Measurements from ENCODE around the gene GMDS.

Gene GMDS

DNA sequence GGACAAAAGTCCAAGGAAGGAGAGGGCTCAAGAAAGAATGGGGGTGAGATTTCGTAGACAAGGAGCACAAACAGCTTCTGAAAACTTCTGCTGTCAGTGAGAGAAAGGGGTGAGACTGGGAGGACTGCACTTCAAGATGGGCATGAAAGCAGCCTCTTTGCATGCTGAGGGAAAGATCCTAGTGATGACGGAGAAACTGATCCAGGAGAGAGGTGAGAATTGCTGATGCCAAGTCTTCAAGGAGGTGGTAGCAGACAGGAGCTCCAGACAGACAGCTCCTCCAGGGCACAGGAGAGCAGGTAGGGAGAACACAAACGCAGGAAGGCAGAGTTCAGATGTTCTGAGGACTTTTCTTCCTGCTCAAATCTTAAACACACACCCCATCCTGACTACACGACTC is 303.9 kb downstream of the GMDS start:
- H3K4me3 Mint-ChIP-seq, result no peak overlapping the region

GRCh38 chr6:1940381-1940780 is 305.0 kb downstream of the GMDS start:
- DNase-seq (no peak), ATAC-seq (no peak)
- peaks cover 26% of the 10 kb centered on the region for H3K36me3 Mint-ChIP-seq (ENCODE audit: low read depth)
- no peaks in the 10 kb centered on the region for H3K27me3 Mint-ChIP-seq
- H3K4me3 Mint-ChIP-seq, result no peak overlapping the region
- H3K9me3 Mint-ChIP-seq, result peaks cover 17% of the 10 kb centered on the region
- H3K4me1 Mint-ChIP-seq, result no peaks in the 10 kb centered on the region
- H3K27ac Mint-ChIP-seq, result no peak overlapping the region

More for the DNA sequence above, 303.9 kb downstream of the GMDS start:
- H3K4me1 Mint-ChIP-seq, result no peaks in the 10 kb centered on the region
- H3K9me3 Mint-ChIP-seq, result peaks cover 12% of the 10 kb centered on the region
- no peak overlapping the region for H3K27ac Mint-ChIP-seq
- H3K36me3 Mint-ChIP-seq (ENCODE audit: low read depth), result peaks cover 19% of the 10 kb centered on the region
- no peaks in the 10 kb centered on the region for H3K27me3 Mint-ChIP-seq
- DNase-seq (no peak), ATAC-seq (no peak)

DNA sequence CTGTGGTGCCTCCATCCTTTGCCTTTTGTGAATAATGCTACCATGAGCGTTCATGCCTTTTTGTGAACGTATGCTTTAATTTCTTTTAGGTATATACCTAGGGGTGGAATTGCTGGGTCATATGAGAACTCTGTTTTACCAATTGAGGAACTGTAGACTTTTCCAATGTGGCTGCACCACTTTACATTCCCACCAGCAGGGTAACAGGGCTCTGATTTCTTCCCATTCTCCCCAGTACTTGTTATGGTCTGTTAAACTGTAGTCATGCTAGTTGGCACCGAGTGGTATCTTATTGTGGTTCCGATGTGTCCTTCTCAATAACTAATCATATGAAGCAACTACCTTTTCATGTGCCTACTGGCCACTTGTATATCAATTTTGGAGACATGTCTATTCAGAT is 312.1 kb downstream of the GMDS start:
- H3K4me1 Mint-ChIP-seq, result no peaks in the 10 kb centered on the region
- H3K9me3 Mint-ChIP-seq, result peaks cover 17% of the 10 kb centered on the region
- peaks cover 43% of the 10 kb centered on the region for H3K36me3 Mint-ChIP-seq (ENCODE audit: low read depth)
- no peak overlapping the region for H3K27ac Mint-ChIP-seq
- no peaks in the 10 kb centered on the region for H3K27me3 Mint-ChIP-seq
- no peak overlapping the region for H3K4me3 Mint-ChIP-seq
- ATAC-seq, result no peak
- no peak for DNase-seq

GRCh38 chr6:1931817-1932216 is 313.6 kb downstream of the GMDS start:
- no peaks in the 10 kb centered on the region for H3K4me1 Mint-ChIP-seq
- no peak overlapping the region for H3K4me3 Mint-ChIP-seq
- peaks cover 39% of the 10 kb centered on the region for H3K36me3 Mint-ChIP-seq (ENCODE audit: low read depth)
- H3K27ac Mint-ChIP-seq, result no peak overlapping the region
- H3K27me3 Mint-ChIP-seq, result no peaks in the 10 kb centered on the region
- ATAC-seq, result no peak
- peaks cover 15% of the 10 kb centered on the region for H3K9me3 Mint-ChIP-seq
- no peak for DNase-seq

- H3K27ac Mint-ChIP-seq, result no peak overlapping the region
- DNase-seq, result no peak
- H3K4me1 Mint-ChIP-seq, result no peaks in the 10 kb centered on the region
- no peaks in the 10 kb centered on the region for H3K27me3 Mint-ChIP-seq
- H3K4me3 Mint-ChIP-seq, result no peak overlapping the region
- H3K9me3 Mint-ChIP-seq, result peaks cover 10% of the 10 kb centered on the region
- ATAC-seq, result no peak
- peaks cover 30% of the 10 kb centered on the region for H3K36me3 Mint-ChIP-seq (ENCODE audit: low read depth)
Measured at GRCh38 chr6:1930356-1930755, 315.0 kb downstream of the GMDS start.

GRCh38 chr6:1929931-1930330 is 315.5 kb downstream of the GMDS start:
- peaks cover 9% of the 10 kb centered on the region for H3K9me3 Mint-ChIP-seq
- no peak for DNase-seq
- no peak for ATAC-seq
- H3K36me3 Mint-ChIP-seq (ENCODE audit: low read depth), result peaks cover 29% of the 10 kb centered on the region
- no peak overlapping the region for H3K4me3 Mint-ChIP-seq
- H3K27ac Mint-ChIP-seq, result no peak overlapping the region
- no peaks in the 10 kb centered on the region for H3K27me3 Mint-ChIP-seq
- no peaks in the 10 kb centered on the region for H3K4me1 Mint-ChIP-seq

DNA sequence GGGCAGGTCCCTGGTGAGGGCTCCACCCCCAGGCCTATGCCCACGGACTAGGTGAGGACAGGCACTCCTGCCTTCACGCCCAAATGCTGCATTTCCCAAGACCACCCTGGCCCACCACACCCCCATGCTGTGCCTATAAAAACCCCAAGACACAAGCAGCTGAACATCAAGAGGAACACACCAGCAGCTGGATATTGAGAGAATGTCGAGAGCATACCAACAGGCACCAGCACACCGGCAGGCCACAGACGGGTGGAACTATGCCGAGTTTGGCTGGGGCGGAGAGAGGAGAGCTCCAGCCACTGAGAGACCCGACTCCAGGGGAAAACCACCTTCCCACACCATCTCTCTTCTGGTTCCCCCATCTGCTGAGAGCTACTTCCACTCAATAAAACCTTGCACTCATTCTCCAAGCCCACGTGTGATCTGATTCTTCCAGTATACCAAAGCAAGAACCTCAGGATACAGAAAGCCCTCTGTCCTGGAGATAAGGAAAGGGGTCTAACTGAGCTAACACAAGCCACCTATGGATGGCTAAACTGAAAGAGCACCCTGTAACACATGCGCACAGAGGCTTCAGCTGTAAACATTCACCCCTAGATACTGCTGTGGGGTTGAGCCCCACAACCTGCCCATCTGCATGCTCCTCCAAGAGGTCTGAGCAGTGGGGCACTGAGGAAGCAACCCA is 319.5 kb downstream of the GMDS start:
- Mint-ChIP-seq H3K4me3 (no peak overlapping the region), H3K36me3 (ENCODE audit: low read depth) (peaks cover 17% of the 10 kb centered on the region), H3K4me1 (no peaks in the 10 kb centered on the region), H3K9me3 (no peaks in the 10 kb centered on the region), H3K27ac (no peak overlapping the region), H3K27me3 (no peaks in the 10 kb centered on the region)
- ATAC-seq, result no peak
- no peak for DNase-seq

DNA sequence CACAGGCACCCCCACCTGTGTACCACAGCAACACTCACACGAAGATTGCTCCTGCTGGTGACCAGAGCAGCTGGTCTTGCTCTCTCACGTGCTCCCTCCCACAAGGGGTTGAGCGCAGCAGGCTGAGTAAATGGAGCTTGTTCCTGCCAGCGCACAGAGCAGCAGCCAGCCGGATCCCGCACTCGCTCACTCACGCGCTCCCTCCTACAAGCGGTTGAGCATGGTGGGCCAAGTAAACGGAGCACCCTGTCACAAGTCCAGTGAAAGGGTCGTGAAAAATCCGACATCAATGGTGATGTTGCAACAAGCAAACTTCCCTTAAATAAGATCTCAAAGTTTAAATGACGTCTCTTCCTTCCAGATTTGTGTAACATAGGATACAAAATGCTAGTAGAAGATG is 322.0 kb downstream of the GMDS start:
- Mint-ChIP-seq H3K27me3 (no peaks in the 10 kb centered on the region), H3K4me1 (no peaks in the 10 kb centered on the region), H3K4me3 (no peak overlapping the region), H3K27ac (no peak overlapping the region), H3K9me3 (no peaks in the 10 kb centered on the region), H3K36me3 (ENCODE audit: low read depth) (peaks cover 11% of the 10 kb centered on the region)
- DNase-seq, result no peak
- ATAC-seq, result no peak

DNA sequence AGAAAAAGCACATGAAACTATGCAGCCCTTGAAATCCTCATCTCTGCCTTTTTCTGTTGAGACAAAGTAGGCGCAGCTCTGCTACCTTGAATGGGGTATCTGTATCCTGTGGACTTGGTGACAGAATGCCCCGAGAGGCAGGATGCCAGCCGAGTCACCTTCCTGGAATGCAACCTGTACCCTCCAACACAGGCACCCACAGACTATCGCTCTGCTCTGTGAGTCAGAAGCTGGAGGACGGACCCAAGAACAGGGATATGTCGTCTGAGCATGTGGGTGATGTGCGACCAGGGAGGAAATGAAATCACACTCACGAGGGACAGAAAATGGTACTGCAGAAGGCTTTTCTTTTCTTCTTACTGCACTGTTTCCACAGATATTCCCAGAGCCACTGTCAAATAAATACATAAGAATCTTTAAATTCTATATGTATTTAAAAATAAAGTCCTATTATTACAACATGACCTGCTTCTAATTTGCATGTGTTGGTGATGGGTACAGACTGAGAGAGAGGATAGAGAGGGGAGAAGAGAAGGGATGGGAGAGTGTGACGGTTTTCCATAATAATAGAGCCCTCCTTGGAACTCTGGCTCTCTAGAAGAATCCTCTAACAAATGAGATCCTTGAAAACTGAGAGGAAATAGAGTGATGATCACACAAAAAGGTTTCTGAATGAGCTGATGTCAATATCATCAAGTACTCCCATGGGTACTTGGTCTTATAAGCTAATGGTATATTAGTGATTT is 327.6 kb downstream of the GMDS start:
- ATAC-seq, result peak; percentile 97
- H3K36me3 Mint-ChIP-seq (ENCODE audit: low read depth), result peaks cover 6% of the 10 kb centered on the region
- H3K4me3 Mint-ChIP-seq, result no peak overlapping the region
- no peak overlapping the region for H3K27ac Mint-ChIP-seq
- DNase-seq, result peak; percentile 30
- H3K27me3 Mint-ChIP-seq, result no peaks in the 10 kb centered on the region
- H3K4me1 Mint-ChIP-seq, result peaks cover 13% of the 10 kb centered on the region
- no peaks in the 10 kb centered on the region for H3K9me3 Mint-ChIP-seq

- DNase-seq, result no peak
- Mint-ChIP-seq H3K27me3 (no peaks in the 10 kb centered on the region), H3K27ac (no peak overlapping the region), H3K4me1 (peaks cover 13% of the 10 kb centered on the region), H3K9me3 (no peaks in the 10 kb centered on the region), H3K36me3 (ENCODE audit: low read depth) (peaks cover 6% of the 10 kb centered on the region), H3K4me3 (no peak overlapping the region)
- ATAC-seq, result no peak
Measured at GRCh38 chr6:1916334-1917070, 328.9 kb downstream of the GMDS start.

GRCh38 chr6:1915226-1915625 is 330.2 kb downstream of the GMDS start:
- H3K27ac Mint-ChIP-seq, result no peak overlapping the region
- H3K4me1 Mint-ChIP-seq, result peaks cover 13% of the 10 kb centered on the region
- H3K9me3 Mint-ChIP-seq, result no peaks in the 10 kb centered on the region
- no peak overlapping the region for H3K4me3 Mint-ChIP-seq
- H3K27me3 Mint-ChIP-seq, result no peaks in the 10 kb centered on the region
- no peak for ATAC-seq
- DNase-seq, result no peak
- peaks cover 4% of the 10 kb centered on the region for H3K36me3 Mint-ChIP-seq (ENCODE audit: low read depth)

DNA sequence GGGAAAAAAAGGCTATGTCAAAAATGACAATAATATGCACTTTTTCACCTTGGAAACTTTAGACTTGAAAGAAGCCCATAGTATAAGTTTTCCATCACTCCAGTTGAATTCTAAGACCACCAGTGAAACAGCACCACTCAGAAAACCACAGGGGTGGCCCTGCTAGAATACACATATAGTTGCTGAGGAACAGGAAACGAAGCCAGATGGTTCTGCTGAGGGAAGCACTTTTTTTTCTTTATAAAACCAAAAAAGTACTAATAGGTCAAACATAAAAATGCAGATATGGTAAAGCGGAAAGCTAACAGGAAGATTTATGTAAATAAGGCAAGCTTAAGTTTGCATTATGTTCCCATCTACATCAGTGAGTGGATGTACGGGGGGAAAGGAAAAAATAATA is 331.8 kb downstream of the GMDS start:
- DNase-seq (no peak), ATAC-seq (no peak)
- H3K4me1 Mint-ChIP-seq, result peaks cover 13% of the 10 kb centered on the region
- no peaks in the 10 kb centered on the region for H3K9me3 Mint-ChIP-seq
- no peaks in the 10 kb centered on the region for H3K27me3 Mint-ChIP-seq
- H3K36me3 Mint-ChIP-seq (ENCODE audit: low read depth), result peaks cover 9% of the 10 kb centered on the region
- H3K27ac Mint-ChIP-seq, result no peak overlapping the region
- no peak overlapping the region for H3K4me3 Mint-ChIP-seq

- H3K27me3 Mint-ChIP-seq, result no peaks in the 10 kb centered on the region
- H3K36me3 Mint-ChIP-seq (ENCODE audit: low read depth), result peaks cover 12% of the 10 kb centered on the region
- H3K27ac Mint-ChIP-seq, result no peak overlapping the region
- H3K4me3 Mint-ChIP-seq, result no peak overlapping the region
- no peaks in the 10 kb centered on the region for H3K9me3 Mint-ChIP-seq
- DNase-seq, result no peak
- no peak for ATAC-seq
- peaks cover 9% of the 10 kb centered on the region for H3K4me1 Mint-ChIP-seq
Measured at GRCh38 chr6:1912731-1913130, 332.7 kb downstream of the GMDS start.

DNA sequence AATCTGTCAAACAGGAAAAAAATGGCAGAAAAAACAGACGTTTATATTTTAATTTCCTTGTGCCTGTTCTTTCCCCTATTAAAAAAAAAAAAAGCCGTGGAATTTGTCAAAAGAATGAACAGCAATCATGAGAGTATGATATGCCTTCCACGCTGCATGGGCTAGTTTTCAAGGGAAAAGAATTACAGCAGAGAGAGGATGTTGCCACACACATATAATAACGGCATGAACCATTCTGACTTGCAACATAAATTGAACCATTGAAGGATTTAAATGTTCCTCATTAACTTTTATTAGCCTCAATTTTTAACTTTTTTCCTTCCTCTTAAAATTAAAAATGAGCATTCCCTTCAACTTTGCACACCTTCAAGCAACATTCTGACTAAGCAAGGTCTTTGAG is 333.9 kb downstream of the GMDS start:
- Mint-ChIP-seq H3K36me3 (ENCODE audit: low read depth) (peaks cover 12% of the 10 kb centered on the region), H3K9me3 (no peaks in the 10 kb centered on the region), H3K4me3 (no peak overlapping the region), H3K27ac (no peak overlapping the region), H3K4me1 (no peaks in the 10 kb centered on the region), H3K27me3 (no peaks in the 10 kb centered on the region)
- DNase-seq (no peak), ATAC-seq (no peak)

Measured in activated naive CD8-positive, alpha-beta T cell treated with anti-CD3 and anti-CD28 coated beads, Interleukin-2, amount 50 U/mL, for 24 hours (primary cell).